HG03571 (cell line): Measurements from ENCODE around the gene KLHL9.
"Not testable (repeated sequence)": the region's sequence is repeated elsewhere in the genome, so short reads cannot be mapped to it uniquely, and the experiment has no call there.

Experiments used
- ATAC-seq: cut with Tn5 transposase; IDR thresholded peaks from one replicate; pipeline ENCODE4 v1.9.1; 2021; ENCODE audit not compliant: unreplicated experiment

Gene KLHL9, protein sequence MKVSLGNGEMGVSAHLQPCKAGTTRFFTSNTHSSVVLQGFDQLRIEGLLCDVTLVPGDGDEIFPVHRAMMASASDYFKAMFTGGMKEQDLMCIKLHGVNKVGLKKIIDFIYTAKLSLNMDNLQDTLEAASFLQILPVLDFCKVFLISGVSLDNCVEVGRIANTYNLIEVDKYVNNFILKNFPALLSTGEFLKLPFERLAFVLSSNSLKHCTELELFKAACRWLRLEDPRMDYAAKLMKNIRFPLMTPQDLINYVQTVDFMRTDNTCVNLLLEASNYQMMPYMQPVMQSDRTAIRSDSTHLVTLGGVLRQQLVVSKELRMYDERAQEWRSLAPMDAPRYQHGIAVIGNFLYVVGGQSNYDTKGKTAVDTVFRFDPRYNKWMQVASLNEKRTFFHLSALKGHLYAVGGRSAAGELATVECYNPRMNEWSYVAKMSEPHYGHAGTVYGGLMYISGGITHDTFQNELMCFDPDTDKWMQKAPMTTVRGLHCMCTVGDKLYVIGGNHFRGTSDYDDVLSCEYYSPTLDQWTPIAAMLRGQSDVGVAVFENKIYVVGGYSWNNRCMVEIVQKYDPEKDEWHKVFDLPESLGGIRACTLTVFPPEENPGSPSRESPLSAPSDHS

GRCh38 chr9:21334701-21335632 lies at the start of gene KLHL9:
KLHL9 (minus strand) TSS chr9:21335404; CDS start chr9:21334859, 545 bp downstream.
- peak; percentile 84 for ATAC-seq

DNA sequence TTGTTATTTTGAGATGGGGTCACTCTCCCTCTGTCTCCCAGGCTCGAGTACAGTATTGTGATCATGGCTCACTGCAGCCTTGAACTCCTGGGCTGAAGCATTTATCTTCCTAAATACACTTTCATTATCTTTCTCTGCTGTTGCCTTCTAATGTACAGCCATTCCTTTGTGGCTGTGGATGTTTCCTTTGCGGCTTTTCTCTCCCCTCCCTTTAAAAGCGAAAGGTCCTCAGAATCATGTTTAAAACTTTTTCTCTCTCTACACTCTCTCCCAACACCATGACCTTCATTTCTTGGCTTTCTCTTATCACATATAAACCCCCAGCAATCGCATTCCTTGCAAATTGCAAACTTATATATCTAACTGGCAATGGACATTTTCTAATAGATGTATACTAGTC lies 48.4 kb upstream of the KLHL9 start:
- ATAC-seq = no peak

- peak; percentile 97 for ATAC-seq
Observed at GRCh38 chr9:21381448-21382339, 46.5 kb upstream of the KLHL9 start.

GRCh38 chr9:21371467-21371866 lies 36.3 kb upstream of the KLHL9 start:
- not testable (repeated sequence) for ATAC-seq

DNA sequence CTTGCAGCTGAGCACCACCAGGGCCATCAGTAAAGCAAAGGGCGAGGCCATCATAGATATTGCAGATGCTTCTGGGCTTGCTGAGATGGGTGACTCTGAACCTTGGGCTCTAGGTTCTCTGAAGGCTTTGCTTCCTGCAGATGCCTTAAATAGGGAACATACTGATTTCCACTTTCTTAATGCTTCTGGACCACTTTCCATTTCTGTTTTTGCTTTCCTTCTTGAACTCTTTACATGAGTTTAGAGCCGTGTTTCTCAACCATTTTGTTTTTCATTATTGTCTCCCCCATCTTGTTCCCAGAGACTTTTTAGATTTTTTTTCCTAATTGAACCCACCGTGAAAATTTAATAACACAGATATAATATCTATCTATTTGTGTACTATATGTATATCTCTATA lies 32.8 kb upstream of the KLHL9 start, which contains the start of gene IFNA13:
Gene IFNA13 (minus strand): TSS at position 101 of the 400 bp plus-strand sequence. CDS start 47 bp downstream, at position 54.
- ATAC-seq = no peak

DNA sequence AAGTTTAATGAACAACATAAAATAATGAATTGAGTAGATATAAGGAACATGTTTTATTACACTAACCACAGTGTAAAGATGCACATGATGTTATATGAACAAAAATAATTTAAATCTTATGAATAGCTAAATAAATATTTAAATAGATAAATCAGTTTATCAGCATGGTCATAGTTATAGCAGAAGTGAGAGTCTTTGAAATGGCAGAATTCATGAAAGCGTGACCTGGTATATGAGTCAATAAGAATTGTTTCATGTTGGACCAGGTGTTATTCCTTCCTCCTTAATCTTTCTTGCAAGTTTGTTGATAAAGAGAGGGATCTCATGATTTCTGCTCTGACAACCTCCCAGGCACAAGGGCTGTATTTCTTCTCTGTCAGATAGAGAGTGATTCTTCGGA lies 32.0 kb upstream of the KLHL9 start:
- peak; percentile 90 for ATAC-seq

- ATAC-seq = no peak
Observed at GRCh38 chr9:21362287-21362686, 27.1 kb upstream of the KLHL9 start.

DNA sequence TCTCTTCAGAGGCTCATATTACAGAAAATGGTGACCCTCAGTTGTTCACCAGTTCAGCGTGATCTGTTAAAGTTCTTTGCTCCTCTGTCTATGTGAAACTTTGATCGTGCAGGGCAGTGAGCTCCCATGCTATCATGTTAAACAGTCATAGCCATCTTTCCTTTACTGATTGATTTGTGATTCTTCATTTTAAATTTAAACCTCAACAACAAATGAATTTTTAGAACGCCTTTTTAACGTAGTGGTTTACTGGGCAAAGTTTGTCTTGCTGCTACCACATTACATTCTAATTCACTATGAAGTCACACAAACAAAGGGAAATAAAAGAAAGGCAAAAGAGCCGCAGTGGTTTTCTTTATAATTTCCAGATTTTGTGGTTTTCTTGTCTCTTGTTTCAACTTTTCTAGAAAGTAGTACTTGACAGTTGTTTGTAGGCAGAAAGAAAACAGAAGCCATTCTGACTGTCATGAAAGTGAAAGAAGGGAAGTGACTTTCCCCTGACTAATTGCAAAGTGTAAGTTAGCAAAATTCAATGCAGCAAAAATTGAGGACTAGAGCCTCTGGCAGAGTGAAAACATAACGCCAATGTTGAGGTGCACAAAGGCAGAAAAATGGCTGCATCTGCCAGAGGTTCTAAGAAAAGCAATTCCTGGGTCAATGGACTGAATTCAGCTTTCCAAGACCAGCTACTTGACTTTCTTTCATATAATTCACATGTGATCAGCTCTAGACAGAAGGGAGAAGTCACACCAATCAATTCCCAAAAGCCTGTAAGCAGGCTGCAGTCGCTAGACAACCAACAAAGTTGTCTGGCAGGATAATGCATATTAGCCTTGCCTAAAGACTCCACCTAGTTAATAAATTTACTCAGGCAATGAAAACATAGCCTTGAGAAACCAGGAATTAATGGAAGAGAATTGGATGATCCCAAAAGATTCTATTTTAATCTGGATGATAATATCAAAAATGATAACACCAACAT lies 22.6 kb upstream of the KLHL9 start:
- ATAC-seq = peak; percentile 86

DNA sequence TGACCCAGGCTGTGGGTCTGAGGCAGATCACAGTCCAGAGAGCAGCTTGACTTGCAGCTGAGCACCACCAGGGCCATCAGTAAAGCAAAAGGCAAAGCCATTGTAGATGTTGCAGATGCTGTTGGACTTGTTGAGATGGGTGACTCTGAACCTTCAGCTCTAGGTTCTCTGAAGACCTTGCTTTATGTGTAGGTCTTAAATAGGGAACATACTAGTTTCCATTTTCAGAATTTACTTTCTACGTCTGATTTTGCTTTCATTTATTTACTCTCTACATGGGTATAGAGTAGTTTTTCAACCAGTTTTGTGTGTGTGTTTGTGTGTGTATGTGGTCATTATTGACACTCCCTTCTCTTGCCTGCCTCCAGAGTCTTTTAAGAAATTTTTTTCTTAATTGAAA lies 15.6 kb upstream of the KLHL9 start, which contains the start of gene IFNA6:
Gene IFNA6 (minus strand): TSS at position 101 of the 400 bp plus-strand sequence. CDS start 0 bp downstream, at position 101.
- ATAC-seq = no peak

GRCh38 chr9:21348430-21348970 lies 13.3 kb upstream of the KLHL9 start:
- ATAC-seq = no peak

DNA sequence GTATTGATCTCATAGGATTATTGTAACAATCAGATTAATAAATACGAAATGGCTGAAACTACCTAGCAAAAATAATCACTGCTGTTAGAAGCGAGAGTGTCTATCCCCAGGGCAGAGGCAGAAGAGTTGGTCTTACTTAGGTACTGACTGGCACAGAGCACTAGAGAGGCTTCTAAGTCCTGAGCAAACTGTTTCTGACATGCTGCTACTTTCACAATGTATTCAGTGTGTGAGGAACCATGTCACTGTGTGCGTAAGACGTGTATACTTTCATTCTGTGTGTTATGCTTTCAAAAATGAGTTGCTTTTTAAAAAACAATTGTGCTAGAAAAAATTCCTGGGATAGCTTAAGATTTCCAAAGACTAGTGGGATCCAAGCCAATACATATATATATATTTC lies 5.5 kb upstream of the KLHL9 start:
- ATAC-seq = no peak

- no peak for ATAC-seq
Observed at GRCh38 chr9:21336457-21336856, 1.3 kb upstream of the KLHL9 start.

GRCh38 chr9:21333226-21333625 lies 2.0 kb downstream of the KLHL9 start:
- no peak for ATAC-seq

GRCh38 chr9:21331676-21332402 lies 3.4 kb downstream of the KLHL9 start:
- no peak for ATAC-seq

DNA sequence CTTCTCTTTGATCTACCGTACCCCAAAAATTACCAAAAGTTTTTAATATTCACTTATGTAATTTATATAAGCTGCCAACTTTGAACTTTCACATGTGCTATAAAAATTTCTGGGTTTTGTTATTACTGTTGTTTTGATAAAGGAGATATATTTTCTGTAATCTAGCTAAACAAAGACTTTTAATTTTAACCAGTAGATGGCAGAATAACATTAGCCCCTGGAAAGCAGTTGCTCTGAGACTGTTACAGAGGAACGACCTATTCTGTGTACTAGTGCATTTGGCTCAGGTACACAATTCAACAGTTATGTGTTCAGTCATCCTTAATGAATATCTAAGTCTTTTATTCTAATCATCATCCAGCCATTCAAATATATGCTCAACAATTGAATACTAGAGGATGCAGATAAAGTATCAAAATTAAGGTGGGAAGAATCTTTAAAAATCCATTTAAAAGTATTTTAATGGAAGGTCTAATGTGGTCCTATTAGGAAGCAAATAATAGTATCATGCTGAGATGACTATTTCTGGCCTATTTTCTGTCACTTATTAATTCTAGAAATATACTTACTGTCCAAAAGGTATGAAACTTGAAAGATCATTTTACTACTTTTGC lies 8.6 kb downstream of the KLHL9 start:
- peak; percentile 63 for ATAC-seq

- ATAC-seq = no peak
Observed at GRCh38 chr9:21324047-21324446, 11.2 kb downstream of the KLHL9 start.

GRCh38 chr9:21322911-21323461 lies 12.2 kb downstream of the KLHL9 start:
- ATAC-seq = no peak
